LHCN-M2 (cell line): ENCODE measurements around the gene PIM3. TPM values are rescaled to one million over a fixed set of nuclear protein-coding genes. Genes with fewer than 3 reads are reported as not detected.

ENCODE experiments used
- DNase-seq: peaks from one replicate; pipeline ENCODE4 v3.0.0-alpha.2; 2012; ENCODE audit warnings: low read depth
- total RNA-seq: library from RNA; depleted of rRNA; stranded (reverse); fragments of >200 nt; gene quantifications from 2 replicates; pipeline ENCODE4 v1.2.3, GENCODE V29; 2014

PIM3 gene
- total RNA-seq, 1 experiment from 2014 or later, result 30.5 TPM

DNA sequence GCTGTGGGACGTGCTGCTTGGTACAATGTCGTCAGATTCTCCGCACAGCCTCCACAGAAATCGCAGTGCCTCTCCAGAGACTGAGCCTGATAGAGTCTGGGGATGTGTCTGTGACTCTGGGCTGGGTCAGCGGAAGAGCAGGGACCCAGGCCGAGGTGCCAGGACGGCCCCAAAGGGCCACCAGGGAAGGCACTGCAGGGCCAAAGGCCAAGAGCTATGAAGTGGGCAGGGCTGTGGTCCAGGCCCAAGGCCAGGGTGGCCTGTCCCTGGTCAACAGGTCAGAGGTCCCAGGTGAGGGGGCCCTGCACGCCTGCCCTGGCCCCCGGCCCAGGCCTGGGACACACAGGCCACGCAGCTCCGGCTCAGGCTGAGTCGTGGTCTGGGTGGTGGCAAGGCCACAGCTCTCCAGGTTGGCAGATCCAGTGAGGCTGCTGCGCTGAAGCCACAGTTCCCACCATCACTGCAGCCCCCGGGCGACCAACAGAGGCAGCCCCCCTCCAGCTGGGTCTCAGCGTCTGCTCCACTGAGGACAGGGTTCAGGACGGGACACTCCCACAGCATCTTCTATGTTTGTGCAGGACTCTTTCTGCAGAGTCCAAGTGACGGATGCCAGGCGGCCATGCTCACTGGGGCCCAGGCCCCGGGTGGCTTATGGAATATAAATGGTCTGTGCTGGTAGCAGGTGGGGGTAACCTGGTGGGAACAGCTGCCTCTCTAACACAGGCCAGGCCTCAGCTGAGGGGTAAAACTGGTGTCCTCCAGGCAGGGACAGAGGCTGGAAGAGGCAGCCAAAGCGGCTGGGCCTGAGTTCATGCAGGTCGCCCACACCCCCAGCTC is 4.8 kb upstream of the PIM3 start:
- no peak for DNase-seq

DNA sequence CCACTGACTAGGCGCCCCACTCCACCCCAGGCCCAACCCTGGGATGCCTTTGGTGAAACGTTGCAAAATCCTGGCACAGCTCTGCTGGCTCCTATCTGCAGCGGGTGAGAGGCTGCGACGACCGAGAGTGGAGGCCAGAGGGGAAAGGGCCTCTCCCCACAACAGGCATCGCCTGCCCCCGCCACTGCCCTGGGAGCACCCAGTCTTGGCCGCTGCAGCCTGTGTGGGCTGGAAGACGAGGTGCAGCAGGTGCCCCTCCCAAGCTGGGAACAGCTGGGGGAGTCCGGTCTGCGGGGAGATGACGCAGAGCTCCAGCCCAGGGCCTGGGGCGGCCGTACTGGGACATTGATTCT is 4.2 kb upstream of the PIM3 start:
- DNase-seq, result no peak

DNA sequence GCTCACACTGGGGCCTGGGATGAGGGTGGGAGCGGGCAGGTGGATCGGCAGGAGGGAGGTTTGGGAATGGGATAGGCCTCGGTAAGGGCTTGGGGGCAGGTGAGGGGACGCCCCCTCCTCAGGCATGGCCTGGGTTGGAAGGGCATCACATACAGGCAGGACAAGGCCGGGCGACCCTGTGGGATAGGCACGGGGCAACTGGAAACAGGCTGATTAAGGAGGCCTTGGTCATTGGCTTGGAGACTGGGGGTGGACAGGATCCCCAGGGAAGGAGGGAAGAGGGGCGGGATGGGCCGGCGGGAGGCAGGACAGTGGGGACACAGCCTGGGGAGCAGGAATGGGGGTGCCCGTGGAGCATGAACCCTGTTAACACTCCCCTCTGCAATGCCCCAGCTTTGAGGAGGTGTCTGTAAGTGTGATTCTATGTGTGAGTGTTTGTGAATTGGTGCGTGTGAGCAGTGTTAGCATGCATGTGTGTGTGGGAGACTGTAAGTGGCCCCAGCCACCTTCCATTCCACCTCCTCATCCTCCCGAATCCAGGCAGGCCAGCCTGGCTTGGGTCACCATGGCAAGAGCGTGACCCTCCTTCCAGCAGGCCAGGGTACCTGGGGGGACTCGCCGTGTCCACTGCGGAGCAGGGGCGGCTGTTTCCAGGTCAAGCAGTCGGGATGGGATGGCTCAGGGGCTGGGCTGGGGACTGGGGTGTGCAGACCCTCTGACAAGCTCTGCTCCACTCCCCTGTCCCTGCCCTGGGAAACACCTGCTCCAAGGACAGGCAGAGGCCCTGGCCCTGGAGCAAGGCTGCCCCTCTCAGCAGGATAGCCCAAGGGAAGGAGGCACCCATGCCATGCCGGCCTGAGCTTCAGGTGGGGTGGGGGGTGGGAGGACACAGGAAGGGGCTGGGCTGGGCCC is 3.4 kb upstream of the PIM3 start:
- no peak for DNase-seq

DNA sequence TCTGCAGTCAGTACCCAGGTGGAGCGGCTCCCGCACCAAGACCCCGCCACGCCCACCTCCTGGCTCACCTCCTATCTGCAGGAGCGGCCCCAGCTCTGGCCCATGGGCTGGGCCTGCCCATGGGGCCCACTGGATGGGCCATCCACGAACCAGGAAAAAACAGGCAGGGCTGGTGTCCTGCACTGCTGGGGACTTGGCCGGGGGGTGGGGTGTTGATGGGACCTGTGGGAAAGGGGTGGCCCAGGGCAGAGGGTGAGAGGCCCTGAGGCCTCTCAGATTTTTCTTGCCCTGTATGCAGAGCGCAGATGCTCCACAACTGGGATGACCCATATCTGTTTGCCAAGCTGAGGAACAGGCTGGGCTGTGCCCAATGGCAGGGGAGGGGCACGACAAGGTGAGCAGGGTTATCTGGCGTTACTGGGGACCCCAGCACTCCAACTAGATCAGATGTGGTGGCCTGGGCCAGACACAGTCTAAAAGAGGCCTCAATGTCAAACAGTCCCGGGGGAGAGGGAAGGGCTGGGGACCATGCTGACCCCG is 2.7 kb upstream of the PIM3 start:
- DNase-seq, result no peak

DNA sequence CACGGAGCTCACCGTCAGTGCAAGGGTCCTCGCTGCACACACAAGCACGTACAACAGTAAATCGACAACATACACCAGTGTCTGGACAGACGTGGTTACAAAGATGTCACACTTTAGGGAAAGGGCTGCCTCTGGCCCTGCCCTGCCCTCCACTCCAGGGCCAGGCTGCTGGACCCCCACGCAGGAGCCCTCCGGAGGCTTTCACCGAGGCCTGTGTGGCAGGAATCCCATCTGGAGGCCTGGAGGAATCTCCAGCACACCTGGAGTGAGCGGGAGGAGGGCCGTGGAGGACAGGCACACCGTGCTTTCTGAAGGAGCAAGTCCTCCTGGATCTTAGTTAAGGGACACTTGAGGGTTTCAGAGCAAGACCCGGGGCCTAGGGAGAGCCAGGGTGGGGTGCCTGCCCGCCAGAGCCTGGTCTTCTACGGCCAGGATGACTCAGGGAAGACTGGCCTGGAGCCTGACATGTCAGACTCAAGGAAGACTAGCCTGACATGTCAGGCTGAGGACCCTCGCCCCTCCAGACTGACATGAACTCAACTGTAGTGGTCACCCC is 2.1 kb upstream of the PIM3 start:
- DNase-seq, result no peak

DNA sequence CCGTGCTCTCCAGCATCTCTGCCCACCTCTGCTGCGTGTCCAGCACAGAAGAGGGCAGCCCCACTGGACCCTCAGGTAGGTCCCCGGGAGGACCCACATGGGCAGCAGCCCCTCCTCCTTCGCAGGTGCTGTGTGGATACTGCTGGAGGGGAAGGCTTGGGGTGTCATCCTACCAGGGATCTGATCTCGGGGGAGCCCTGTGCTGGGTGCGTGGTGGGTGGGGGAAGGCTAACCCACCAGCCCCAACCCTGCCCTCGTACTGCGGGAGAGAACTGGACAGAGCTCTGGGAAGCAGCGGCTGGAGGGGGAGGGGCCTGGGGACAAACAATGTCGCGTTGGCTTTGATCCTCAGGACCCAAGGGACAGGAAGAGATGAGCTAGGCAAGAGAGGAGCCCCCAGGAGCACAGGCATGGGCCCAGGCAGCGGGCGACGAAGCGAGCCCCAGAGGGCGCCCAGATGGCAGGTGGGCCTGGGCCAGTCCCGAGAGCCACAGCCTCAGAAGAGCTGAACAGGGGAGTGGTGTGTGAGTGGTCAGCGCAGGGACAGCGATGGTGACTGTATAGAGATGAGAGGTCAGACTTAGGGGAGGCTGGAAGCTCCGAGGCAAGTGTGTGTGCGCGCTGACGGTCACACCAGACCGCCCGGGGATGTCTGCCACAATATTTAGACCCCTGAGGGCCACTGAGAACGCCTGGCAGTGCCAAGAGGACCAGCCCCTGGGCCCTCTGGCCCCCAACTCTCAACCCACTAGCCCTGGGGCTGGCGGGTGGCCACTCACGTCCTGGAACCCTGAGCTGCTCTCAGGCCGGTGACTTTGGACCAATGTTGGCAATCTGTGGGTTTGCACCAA is 1.4 kb upstream of the PIM3 start:
- no peak for DNase-seq

DNA sequence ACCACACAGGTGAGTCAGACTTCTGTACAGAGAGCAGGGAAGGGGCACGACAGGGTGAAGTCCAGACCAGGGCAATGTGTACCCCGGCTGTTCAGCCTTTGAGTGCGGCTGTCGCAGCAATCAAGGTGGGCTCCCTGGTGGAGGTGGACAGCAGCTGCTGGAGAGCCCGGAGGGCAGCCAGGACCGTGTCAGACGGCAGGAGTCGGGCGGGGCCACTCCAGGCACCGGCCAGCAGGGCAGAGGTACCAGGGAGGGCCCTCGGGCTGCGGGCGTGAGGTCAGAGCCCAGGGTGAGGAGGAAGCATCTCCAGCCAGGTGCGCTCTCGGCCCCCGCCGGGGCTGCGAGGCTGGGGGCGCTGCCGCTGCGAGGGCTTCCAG is 802 bp upstream of the PIM3 start:
- DNase-seq, result peak; percentile 64

DNA sequence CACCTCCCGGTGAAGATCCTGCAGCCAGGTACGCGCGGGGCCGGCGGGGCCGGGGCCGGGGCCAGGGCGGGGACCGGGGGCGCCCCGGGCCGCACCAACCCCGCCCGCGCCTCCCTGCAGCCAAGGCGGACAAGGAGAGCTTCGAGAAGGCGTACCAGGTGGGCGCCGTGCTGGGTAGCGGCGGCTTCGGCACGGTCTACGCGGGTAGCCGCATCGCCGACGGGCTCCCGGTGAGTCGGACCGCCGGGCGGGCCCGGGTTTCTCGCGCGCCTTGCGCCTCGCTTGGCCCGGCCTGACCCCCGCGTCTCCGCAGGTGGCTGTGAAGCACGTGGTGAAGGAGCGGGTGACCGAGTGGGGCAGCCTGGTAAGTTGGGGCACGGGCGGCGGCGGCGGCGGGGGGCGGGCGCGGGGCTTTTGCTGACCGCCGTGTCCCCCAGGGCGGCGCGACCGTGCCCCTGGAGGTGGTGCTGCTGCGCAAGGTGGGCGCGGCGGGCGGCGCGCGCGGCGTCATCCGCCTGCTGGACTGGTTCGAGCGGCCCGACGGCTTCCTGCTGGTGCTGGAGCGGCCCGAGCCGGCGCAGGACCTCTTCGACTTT is 531 bp downstream of the PIM3 start:
- no peak for DNase-seq

DNA sequence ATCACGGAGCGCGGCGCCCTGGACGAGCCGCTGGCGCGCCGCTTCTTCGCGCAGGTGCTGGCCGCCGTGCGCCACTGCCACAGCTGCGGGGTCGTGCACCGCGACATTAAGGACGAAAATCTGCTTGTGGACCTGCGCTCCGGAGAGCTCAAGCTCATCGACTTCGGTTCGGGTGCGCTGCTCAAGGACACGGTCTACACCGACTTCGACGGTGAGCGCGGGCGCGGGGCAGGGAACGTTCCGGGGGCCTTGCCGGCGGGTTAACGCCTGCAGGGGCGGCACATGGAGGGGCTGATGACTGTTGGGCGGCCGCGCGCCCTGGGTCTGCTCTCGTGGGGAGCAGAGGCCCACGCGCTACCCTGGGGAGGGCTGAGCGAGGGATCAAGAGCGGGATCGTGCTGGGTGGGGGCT is 1.0 kb downstream of the PIM3 start:
- no peak for DNase-seq

DNA sequence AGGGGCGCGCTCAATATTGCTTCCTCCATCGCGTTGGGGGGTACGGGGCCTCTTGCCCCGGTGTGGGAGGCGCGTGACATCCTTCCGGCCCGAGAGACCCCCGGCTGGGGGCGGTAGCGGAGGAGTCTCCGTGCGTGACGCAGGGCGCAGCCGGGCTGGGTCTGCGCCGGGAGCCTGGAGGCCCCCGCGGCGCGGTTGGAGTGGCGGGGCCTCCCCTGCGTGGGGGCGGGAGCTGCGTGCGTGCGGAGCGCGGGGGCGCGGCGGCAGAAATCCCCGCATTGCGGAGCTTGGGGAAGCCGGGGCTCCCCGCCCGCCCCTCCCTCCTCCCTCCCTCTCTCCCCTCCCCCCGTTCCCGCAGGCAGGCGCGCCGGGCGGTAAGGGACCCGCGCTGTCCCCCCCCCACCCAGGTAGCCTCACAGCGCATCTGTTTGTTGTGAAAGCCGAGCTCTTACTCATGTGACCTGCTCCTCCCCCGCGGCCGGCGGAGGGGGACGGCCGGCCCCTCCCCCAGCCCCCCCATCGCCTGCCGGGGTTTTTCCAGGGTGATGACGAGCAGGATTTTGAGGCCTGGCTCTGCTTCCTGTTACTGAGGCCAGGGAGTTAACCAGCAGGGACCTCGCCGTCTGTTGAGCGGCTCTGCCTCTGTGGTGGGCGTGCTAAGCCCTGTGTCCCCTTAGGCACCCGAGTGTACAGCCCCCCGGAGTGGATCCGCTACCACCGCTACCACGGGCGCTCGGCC is 1.6 kb downstream of the PIM3 start:
- peak; percentile 85 for DNase-seq

DNA sequence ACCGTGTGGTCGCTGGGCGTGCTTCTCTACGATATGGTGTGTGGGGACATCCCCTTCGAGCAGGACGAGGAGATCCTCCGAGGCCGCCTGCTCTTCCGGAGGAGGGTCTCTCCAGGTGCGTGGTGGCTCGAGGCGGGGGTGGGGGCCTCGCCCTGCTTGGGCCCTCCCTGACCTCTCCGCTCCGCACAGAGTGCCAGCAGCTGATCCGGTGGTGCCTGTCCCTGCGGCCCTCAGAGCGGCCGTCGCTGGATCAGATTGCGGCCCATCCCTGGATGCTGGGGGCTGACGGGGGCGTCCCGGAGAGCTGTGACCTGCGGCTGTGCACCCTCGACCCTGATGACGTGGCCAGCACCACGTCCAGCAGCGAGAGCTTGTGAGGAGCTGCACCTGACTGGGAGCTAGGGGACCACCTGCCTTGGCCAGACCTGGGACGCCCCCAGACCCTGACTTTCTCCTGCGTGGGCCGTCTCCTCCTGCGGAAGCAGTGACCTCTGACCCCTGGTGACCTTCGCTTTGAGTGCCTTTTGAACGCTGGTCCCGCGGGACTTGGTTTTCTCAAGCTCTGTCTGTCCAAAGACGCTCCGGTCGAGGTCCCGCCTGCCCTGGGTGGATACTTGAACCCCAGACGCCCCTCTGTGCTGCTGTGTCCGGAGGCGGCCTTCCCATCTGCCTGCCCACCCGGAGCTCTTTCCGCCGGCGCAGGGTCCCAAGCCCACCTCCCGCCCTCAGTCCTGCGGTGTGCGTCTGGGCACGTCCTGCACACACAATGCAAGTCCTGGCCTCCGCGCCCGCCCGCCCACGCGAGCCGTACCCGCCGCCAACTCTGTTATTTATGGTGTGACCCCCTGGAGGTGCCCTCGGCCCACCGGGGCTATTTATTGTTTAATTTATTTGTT is 2.4 kb downstream of the PIM3 start:
- no peak for DNase-seq

DNA sequence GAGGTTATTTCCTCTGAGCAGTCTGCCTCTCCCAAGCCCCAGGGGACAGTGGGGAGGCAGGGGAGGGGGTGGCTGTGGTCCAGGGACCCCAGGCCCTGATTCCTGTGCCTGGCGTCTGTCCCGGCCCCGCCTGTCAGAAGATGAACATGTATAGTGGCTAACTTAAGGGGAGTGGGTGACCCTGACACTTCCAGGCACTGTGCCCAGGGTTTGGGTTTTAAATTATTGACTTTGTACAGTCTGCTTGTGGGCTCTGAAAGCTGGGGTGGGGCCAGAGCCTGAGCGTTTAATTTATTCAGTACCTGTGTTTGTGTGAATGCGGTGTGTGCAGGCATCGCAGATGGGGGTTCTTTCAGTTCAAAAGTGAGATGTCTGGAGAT is 3.1 kb downstream of the PIM3 start:
- no peak for DNase-seq

DNA sequence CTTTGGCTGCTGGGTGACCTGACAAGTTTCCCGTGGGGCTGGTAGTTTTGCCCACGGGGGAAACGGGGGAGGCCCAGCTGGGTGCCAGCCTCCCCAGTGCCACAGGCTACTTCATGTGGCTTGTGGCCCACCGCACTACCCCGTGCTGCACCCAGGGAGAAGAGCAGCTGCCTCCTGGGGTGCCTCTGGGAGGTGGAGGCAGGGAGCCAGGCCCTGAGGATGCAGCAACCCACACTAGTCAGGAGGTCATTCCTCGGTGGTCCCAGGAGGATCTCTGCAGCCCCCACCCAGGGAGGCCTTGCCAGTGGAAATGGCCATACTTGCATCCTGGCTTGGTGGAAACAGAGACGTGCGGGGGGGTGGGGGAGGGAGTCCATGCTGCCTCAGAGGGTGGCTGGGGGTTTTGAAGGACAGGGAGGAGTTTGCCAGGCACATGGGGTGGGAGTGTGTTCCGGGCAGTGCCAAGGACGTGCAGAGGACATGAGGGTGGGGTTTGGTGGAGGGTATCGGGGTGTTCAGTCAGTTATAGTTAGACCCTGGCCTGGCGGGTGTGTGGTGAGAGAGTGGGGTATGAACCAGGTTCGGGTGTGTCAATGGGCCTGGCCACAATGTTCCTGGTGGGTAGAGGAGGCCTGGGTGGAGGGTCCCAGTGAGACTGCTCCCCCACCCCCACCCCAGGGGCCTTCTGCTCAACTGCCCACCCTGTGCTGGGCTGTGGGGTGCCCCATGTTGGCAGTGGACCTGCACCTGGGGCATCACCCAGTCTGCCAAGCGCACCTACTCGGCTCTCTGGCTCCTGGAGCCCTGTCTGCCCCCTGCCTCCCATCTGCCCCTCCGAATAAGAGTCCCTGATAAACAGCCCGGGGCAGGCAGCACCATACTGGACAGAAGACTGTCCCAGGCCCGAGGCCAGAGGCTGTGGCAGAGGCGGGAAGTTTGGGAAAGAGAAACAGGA is 3.8 kb downstream of the PIM3 start:
- no peak for DNase-seq

DNA sequence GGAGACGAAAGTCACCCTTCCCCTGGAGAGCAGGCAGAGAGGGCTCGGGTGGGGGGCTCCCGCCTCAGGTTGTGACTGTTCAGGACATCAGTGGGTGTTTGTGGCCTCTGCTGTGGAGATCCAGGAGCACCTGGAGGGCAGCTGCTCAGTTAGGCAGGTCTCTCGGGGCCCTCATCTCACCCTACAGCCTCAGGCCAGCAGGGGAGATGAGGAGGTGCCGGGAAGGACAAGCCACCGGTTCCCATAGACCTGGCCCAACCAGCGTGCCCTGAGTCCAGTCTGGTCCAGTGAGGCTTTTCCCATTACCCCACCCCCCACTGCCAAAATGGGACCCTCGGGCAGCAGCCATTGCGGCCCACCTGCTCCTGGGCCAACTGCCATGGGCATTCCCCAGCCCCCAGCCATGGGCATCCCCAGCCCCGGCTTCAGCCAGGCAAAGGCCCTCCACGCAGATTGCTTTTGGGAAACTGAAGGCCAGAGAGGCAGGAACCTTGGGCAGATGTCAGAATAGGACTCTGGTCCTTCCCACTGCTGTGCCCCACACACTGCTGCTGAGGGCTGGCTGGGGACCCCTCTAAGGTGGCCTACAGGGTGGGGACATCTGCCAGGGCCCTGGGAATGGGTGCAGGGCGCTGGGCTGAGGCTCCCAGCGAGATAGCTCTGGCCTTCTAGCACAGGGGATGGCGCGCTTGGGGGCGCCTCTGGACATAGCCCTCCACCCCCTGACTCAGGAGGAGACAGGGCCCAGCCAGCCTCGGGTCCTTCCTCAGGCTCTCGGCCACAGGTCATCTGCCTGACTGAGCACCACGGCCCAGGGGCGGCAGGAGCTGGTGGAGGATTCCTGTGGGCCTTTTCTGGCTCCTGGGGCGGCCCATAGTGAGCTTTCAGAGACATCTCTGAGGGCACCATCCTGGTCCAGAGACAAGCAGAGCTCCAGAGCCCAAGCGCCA is 4.8 kb downstream of the PIM3 start:
- DNase-seq, result no peak

DNA sequence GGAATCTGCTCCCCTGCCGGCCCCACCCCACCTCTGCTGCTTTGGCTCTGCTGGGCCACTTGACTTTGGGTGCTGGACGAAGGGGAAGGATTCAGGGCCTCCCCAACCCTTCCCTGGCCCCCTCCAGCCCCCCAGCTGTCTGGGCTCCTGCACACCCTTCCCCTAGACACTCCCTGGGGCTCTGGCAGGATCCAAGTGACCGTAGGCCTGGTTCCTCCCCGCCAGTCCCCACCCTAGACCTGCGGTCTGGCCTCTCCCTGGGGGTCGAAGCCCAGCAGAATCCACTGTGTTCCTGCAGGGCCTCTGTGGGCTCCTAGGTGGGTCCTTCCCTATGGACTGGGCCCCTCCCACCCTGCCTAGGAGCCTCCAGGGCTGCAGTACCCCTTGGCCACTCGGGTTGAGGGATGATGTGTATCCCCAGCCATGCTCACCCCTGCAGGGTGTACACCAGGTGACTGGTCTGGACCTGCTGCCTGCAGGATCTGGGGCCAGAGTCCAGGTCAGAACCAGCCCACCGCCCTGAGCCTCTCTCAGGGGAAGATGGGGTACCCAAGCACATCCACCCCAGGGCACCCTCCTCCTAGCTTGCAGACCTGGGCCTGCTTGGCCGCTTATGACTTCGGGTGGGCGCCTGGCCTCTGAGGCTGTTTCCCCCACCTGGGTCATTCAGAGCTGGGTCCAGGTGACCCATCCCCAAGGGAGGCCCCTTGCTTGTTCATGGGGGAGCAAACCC is 5.6 kb downstream of the PIM3 start:
- DNase-seq, result no peak
